ENCODE data around the gene EDIL3. TPM values are rescaled to one million over a fixed set of nuclear protein-coding genes. Genes with fewer than 3 reads are reported as not detected.

EDIL3 gene
- total and polyA plus RNA-seq, 2 of the 8 experiments (the other 6 are each of a cell fraction or from before 2014, with no cell fraction given), result 14.7 to 47.2 TPM

DNA sequence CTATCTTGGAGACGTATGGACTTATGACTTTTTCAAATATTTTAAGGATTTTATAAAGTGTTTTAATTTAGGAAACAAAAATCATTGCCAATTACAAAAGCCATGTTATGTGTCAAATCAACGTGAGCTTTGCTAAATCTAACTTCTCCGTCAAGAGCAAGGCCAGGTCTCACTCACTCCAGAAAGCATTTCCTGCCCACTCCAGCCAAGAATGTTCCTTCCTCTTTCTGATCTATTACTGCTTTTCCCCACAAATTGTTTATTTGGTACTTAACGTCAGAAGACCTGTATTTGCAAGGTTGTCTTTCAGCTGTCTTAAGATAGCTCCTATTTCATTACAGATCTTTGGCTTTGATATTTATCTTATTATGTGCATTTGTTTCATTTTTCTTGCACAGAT, 470.5 kb downstream of the EDIL3 start:
- Histone ChIP-seq H2AFZ (ENCODE audit: low read length) (no peak overlapping the region), H3K4me1 (replicated peaks in 1 of 4; ENCODE audit: control insufficient read depth in 3 of 4, insufficient read depth in 4 of 4, low read length in 3 of 4) (peaks cover 0 to 3% (median 0%) of the 10 kb centered on the region in 4 experiments; a peak in 1 of 7 replicates), H3K4ac (replicated peaks; ENCODE audit: insufficient read length, low read depth, low read length) (no peak overlapping the region), H3K36me3 (ENCODE audit: control insufficient read depth in 2 of 4, insufficient read depth in 4 of 4, low read length in 3 of 4) (no peaks in the 10 kb centered on the region), H3K18ac (ENCODE audit: extremely low read depth, low read length) (no peak overlapping the region), H3K27me3 (replicated peaks in 1 of 4; ENCODE audit: control insufficient read depth in 3 of 4, extremely low read depth in 1 of 4, insufficient read depth in 3 of 4, low read length in 3 of 4) (no peaks in the 10 kb centered on the region), H3K79me2 (ENCODE audit: control insufficient read depth in 1 of 2, insufficient read depth in 2 of 2, low read length in 2 of 2) (no peaks in the 10 kb centered on the region), H3K23me2 (ENCODE audit: low read depth, low read length) (no peaks in the 10 kb centered on the region), H2AK5ac (ENCODE audit: low read depth, low read length) (no peak overlapping the region), H4K5ac (ENCODE audit: insufficient read length, low read depth, low read length) (no peak overlapping the region), H3K4me3 (ENCODE audit: extremely low read depth in 1 of 4, insufficient read depth in 2 of 4, low read depth in 3 of 4, low read length in 4 of 4) (no peak overlapping the region), H4K20me1 (replicated peaks in 1 of 2; ENCODE audit: control insufficient read depth in 1 of 2, insufficient read depth in 2 of 2, low read length in 2 of 2) (no peaks in the 10 kb centered on the region), H4K8ac (ENCODE audit: extremely low read depth, insufficient read depth, low read length) (no peak overlapping the region), H4K91ac (replicated peaks; ENCODE audit: insufficient read length, low read length) (no peak overlapping the region), H2BK15ac (ENCODE audit: low read length) (no peak overlapping the region), H3K79me1 (ENCODE audit: low read depth, low read length) (no peaks in the 10 kb centered on the region), H3K4me2 (ENCODE audit: insufficient read depth in 1 of 2, low read depth in 2 of 2, low read length in 2 of 2) (no peak overlapping the region), H2BK20ac (ENCODE audit: low read length) (no peak overlapping the region), H3K9me3 (ENCODE audit: insufficient read depth in 2 of 2, low read depth in 1 of 2, low read length in 1 of 2) (no peaks in the 10 kb centered on the region), H3K23ac (ENCODE audit: insufficient read length) (no peak overlapping the region), H3K56ac (replicated peaks; ENCODE audit: insufficient read length, low read depth, low read length) (no peak overlapping the region), H2BK12ac (ENCODE audit: low read depth, low read length) (no peak overlapping the region), H3K14ac (ENCODE audit: insufficient read length) (no peak overlapping the region), H2BK5ac (ENCODE audit: low read depth, low read length) (no peak overlapping the region), H3K9ac (replicated peaks in 1 of 4; ENCODE audit: extremely low read depth in 1 of 4, low read depth in 3 of 4, low read length in 3 of 4) (no peak overlapping the region), H2BK120ac (replicated peaks; ENCODE audit: low read depth, low read length) (no peak overlapping the region), H3K27ac (ENCODE audit: low read depth, low read length) (no peak overlapping the region)
- FAIRE-seq (no peak), DNase-seq (ENCODE audit: low read depth in 1 of 2, low spot score in 2 of 2) (no peak)
- 79% methylated on average over 4 of the region's 4 CpGs; no CpG with 5 or more reads in 1 of the 2 experiments for WGBS, 2 experiments (ENCODE audit: extremely low coverage in 1 of 2, insufficient coverage in 1 of 2, insufficient read length in 1 of 2, insufficient replicate concordance in 2 of 2, low coverage in 1 of 2, low lambda C conversion rate in 2 of 2, missing lambda C conversion rate in 1 of 2)
- CTCF ChIA-PET (ENCODE audit: partially characterized antibody), result interaction anchor here (7.9 kb wide), 1 partner anchor 13 kb away, joined by 74 read pairs; no protein-coding TSS in a partner anchor
- POLR2A ChIA-PET (ENCODE audit: partially characterized antibody), result no interaction called here
- TF ChIP-seq MAFK (IDR thresholded peaks at IDR 0.05; ENCODE audit: low read depth, low read length), result no peak
- TF ChIP-seq KDM4A (IDR thresholded peaks at IDR 0.05; ENCODE audit: low read depth, low read length, severe bottlenecking), result no peak
- no peak for TF ChIP-seq SP1 (IDR thresholded peaks at IDR 0.05; ENCODE audit: low read depth, low read length)
- no peak for TF ChIP-seq HDAC2 (IDR thresholded peaks at IDR 0.05; ENCODE audit: borderline replicate concordance in 1 of 2, low read depth in 2 of 2, low read length in 2 of 2)
- TF ChIP-seq EGR1 (IDR thresholded peaks at IDR 0.05; ENCODE audit: borderline replicate concordance, low read depth, low read length), result no peak
- TF ChIP-seq, protein P1, sequence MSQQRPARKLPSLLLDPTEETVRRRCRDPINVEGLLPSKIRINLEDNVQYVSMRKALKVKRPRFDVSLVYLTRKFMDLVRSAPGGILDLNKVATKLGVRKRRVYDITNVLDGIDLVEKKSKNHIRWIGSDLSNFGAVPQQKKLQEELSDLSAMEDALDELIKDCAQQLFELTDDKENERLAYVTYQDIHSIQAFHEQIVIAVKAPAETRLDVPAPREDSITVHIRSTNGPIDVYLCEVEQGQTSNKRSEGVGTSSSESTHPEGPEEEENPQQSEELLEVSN (IDR thresholded peaks at IDR 0.05), result no peak
- TF ChIP-seq CREB1 (IDR thresholded peaks at IDR 0.05), result no peak
- no peak for TF ChIP-seq SIN3A (conservative IDR thresholded peaks at IDR 0.05 in 1 of 2, IDR thresholded peaks at IDR 0.05 in 1 of 2; ENCODE audit: low read depth in 1 of 2, low read length in 2 of 2)
- no peak for TF ChIP-seq BACH1 (IDR thresholded peaks at IDR 0.05; ENCODE audit: low read length)
- TF ChIP-seq RAD21 (IDR thresholded peaks at IDR 0.05 in 1 of 2, conservative IDR thresholded peaks at IDR 0.05 in 1 of 2; ENCODE audit: low read depth in 2 of 2, low read length in 2 of 2), result no peak
- TF ChIP-seq BRCA1 (IDR thresholded peaks at IDR 0.05; ENCODE audit: low read depth, low read length), result no peak
- TF ChIP-seq JUND (IDR thresholded peaks at IDR 0.05; ENCODE audit: low read length), result no peak
- TF ChIP-seq SUZ12 (IDR thresholded peaks at IDR 0.05; ENCODE audit: low read length), result no peak
- TF ChIP-seq KDM5A (IDR thresholded peaks at IDR 0.05; ENCODE audit: low read length), result no peak

Measured in H1 (cell line).